Keratinocyte (primary cell): ENCODE measurements around the gene STRN.

ENCODE experiments used
- EZH2 ChIP-seq: IDR thresholded peaks from one replicate; pipeline ENCODE4 v1.6.1; 2012; ENCODE audit warnings: inconsistent platforms, mild to moderate bottlenecking, low read length, moderate library complexity
- TF ChIP-seq, protein P1 (sequence below), 3 experiments: IDR thresholded peaks in 1 of 3; conservative IDR thresholded peaks in 1 of 3; optimal IDR thresholded peaks in 1 of 3; 2 replicates in 2 of 3; 3 replicates in 1 of 3; pipeline versions ENCODE3 to v1.5.1; 2011; ENCODE audit warnings: low read length in 3 of 3, mild to moderate bottlenecking in 3 of 3, moderate library complexity in 2 of 3, control low read depth in 1 of 3, inconsistent platforms in 1 of 3; ENCODE audit not compliant: insufficient read depth in 2 of 3; ENCODE audit errors: extremely low read depth in 1 of 3

DNA sequence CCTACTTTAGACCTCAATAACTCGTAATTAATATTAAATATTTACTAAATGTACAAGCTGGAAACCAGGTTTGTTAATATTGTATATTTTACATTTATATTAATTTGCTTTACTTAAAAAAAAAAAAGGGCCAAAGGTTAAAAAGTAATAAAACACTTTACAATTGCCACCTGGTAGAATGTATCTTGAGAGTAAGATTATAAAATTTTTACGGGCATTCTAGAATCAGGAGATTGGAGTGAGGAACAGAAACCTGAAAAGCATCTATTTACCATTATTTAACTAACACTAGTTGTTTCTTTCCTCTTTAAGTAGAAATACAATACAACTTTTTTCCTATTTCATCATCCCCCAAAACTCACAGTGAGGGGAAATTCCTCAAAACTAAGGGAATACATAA lies 15.6 kb upstream of the STRN start:
- TF ChIP-seq, protein P1, sequence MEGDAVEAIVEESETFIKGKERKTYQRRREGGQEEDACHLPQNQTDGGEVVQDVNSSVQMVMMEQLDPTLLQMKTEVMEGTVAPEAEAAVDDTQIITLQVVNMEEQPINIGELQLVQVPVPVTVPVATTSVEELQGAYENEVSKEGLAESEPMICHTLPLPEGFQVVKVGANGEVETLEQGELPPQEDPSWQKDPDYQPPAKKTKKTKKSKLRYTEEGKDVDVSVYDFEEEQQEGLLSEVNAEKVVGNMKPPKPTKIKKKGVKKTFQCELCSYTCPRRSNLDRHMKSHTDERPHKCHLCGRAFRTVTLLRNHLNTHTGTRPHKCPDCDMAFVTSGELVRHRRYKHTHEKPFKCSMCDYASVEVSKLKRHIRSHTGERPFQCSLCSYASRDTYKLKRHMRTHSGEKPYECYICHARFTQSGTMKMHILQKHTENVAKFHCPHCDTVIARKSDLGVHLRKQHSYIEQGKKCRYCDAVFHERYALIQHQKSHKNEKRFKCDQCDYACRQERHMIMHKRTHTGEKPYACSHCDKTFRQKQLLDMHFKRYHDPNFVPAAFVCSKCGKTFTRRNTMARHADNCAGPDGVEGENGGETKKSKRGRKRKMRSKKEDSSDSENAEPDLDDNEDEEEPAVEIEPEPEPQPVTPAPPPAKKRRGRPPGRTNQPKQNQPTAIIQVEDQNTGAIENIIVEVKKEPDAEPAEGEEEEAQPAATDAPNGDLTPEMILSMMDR (optimal IDR thresholded peaks at IDR 0.05 in 1 of 3, IDR thresholded peaks at IDR 0.05 in 1 of 3, conservative IDR thresholded peaks at IDR 0.05 in 1 of 3; ENCODE audit: extremely low read depth in 1 of 3, insufficient read depth in 2 of 3, low read length in 3 of 3): no peak
- no peak for TF ChIP-seq EZH2
